Uterus (tissue), 2 donors: ENCODE results near the gene PPP1R16B.

ENCODE experiments used
- POLR2A ChIP-seq, 2 donors: fragments of 450-650 bp; IDR thresholded peaks; one replicate each; pipeline ENCODE4 v1.6.1; 2016; ENCODE audit warnings: antibody characterized with exemption in 2 of 2, mild to moderate bottlenecking in 1 of 2, moderate library complexity in 1 of 2
- TF ChIP-seq, protein P1 (sequence below), 4 experiments: fragments of 200-600 bp in 2 of 4; fragments of 450-650 bp in 2 of 4; sonication (generic) in 2 of 4; IDR thresholded peaks; one replicate each; pipeline ENCODE4 v1.5.1; 2016 to 2019; ENCODE audit warnings: antibody characterized with exemption in 4 of 4, mild to moderate bottlenecking in 2 of 4, moderate library complexity in 1 of 4

DNA sequence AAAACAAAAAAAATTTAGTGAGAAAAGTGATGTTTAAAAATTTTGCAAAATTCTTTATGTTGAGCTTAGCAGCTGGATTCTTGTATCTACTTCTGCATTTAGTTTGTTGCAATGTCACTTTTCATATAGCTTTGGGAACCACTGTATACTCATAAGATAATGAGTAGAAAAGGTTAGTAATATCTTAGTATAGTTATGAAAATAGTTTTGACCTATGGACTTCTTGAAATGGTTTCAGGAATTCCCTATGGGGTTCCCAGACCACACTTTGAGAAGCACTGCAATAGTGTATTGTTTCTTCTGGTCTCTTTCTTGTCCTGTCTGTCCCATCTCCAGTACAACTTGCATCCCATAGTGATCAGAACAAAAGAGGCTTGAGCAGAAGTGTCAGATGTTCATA, 29.4 kb downstream of the PPP1R16B start:
- TF ChIP-seq, protein P1, sequence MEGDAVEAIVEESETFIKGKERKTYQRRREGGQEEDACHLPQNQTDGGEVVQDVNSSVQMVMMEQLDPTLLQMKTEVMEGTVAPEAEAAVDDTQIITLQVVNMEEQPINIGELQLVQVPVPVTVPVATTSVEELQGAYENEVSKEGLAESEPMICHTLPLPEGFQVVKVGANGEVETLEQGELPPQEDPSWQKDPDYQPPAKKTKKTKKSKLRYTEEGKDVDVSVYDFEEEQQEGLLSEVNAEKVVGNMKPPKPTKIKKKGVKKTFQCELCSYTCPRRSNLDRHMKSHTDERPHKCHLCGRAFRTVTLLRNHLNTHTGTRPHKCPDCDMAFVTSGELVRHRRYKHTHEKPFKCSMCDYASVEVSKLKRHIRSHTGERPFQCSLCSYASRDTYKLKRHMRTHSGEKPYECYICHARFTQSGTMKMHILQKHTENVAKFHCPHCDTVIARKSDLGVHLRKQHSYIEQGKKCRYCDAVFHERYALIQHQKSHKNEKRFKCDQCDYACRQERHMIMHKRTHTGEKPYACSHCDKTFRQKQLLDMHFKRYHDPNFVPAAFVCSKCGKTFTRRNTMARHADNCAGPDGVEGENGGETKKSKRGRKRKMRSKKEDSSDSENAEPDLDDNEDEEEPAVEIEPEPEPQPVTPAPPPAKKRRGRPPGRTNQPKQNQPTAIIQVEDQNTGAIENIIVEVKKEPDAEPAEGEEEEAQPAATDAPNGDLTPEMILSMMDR (IDR thresholded peaks at IDR 0.05) = no peak
- no peak for TF ChIP-seq POLR2A (IDR thresholded peaks at IDR 0.05)
